ENCODE results near the gene BFSP1.

BFSP1 gene

GRCh38 chr20:17530716-17531664 lies at the start of gene BFSP1:
TSS of gene BFSP1 (minus strand) at chr20:17531379. CDS start at chr20:17531329, 50 bp downstream.
- peak; percentile 73 for DNase-seq

- no peak for DNase-seq
Measured at GRCh38 chr20:17580895-17581294, 49.7 kb upstream of the BFSP1 start.

- DNase-seq, result no peak
Measured at GRCh38 chr20:17579369-17580039, 48.3 kb upstream of the BFSP1 start.

GRCh38 chr20:17576215-17576614 lies 45.0 kb upstream of the BFSP1 start:
- DNase-seq, result no peak

- DNase-seq, result no peak
Measured at GRCh38 chr20:17573463-17573862, 42.3 kb upstream of the BFSP1 start.

- no peak for DNase-seq
Measured at GRCh38 chr20:17572034-17572638, 41.0 kb upstream of the BFSP1 start.

GRCh38 chr20:17571153-17571527 lies 40.0 kb upstream of the BFSP1 start:
- no peak for DNase-seq

GRCh38 chr20:17570347-17571152 lies 39.4 kb upstream of the BFSP1 start:
- DNase-seq, result peak; percentile 77

- peak; percentile 97 for DNase-seq
Measured at GRCh38 chr20:17569616-17570346, 38.6 kb upstream of the BFSP1 start, which contains the start of gene DSTN. TSS of gene DSTN (plus strand) at chr20:17570075. CDS start at chr20:17570209, 134 bp downstream.

- DNase-seq, result peak; percentile 92
Measured at GRCh38 chr20:17568972-17569521, 37.9 kb upstream of the BFSP1 start.

GRCh38 chr20:17568045-17568788 lies 37.0 kb upstream of the BFSP1 start:
- no peak for DNase-seq

GRCh38 chr20:17566345-17566744 lies 35.2 kb upstream of the BFSP1 start:
- DNase-seq, result no peak

GRCh38 chr20:17565169-17565845 lies 34.1 kb upstream of the BFSP1 start:
- no peak for DNase-seq

- no peak for DNase-seq
Measured at GRCh38 chr20:17562804-17563305, 31.7 kb upstream of the BFSP1 start.

- no peak for DNase-seq
Measured at GRCh38 chr20:17560344-17561074, 29.3 kb upstream of the BFSP1 start.

- no peak for DNase-seq
Measured at GRCh38 chr20:17559338-17559737, 28.2 kb upstream of the BFSP1 start.

- DNase-seq, result no peak
Measured at GRCh38 chr20:17558941-17559304, 27.7 kb upstream of the BFSP1 start.

- peak; percentile 86 for DNase-seq
Measured at GRCh38 chr20:17558154-17558940, 27.2 kb upstream of the BFSP1 start.

GRCh38 chr20:17557675-17558006 lies 26.5 kb upstream of the BFSP1 start:
- DNase-seq, result no peak
